NCI-H146 (cell line): ENCODE data around the gene PTTG1IP.
"Not testable (repeated sequence)": the region's sequence is repeated elsewhere in the genome, so short reads cannot be mapped to it uniquely, and the experiment has no call there.

Experiments
- DNase-seq: peaks from one replicate; lab custom pipeline; 2025; lab: John Stamatoyannopoulos, UW

Gene PTTG1IP

GRCh38 chr21:44880405-44881197, 7.1 kb upstream of the PTTG1IP start:
- no peak for DNase-seq

GRCh38 chr21:44879238-44879637, 5.7 kb upstream of the PTTG1IP start:
- DNase-seq = not testable (repeated sequence)

GRCh38 chr21:44878053-44878982, 4.8 kb upstream of the PTTG1IP start:
- no peak for DNase-seq

GRCh38 chr21:44876849-44877575, 3.5 kb upstream of the PTTG1IP start:
- no peak for DNase-seq

- DNase-seq = no peak
Measured at GRCh38 chr21:44875316-44875700, 1.8 kb upstream of the PTTG1IP start.

GRCh38 chr21:44874497-44875315, 1.2 kb upstream of the PTTG1IP start:
- DNase-seq = peak; percentile 10

- no peak for DNase-seq
Measured at GRCh38 chr21:44874240-44874496, 678 bp upstream of the PTTG1IP start.

GRCh38 chr21:44872649-44873355, 688 bp downstream of the PTTG1IP start:
- DNase-seq = peak; percentile 36

- DNase-seq = no peak
Measured at GRCh38 chr21:44872323-44872648, 1.2 kb downstream of the PTTG1IP start.

GRCh38 chr21:44871576-44872269, 1.8 kb downstream of the PTTG1IP start:
- DNase-seq = no peak

GRCh38 chr21:44870748-44871495, 2.6 kb downstream of the PTTG1IP start:
- no peak for DNase-seq

GRCh38 chr21:44869781-44870747, 3.4 kb downstream of the PTTG1IP start:
- DNase-seq = no peak

- no peak for DNase-seq
Measured at GRCh38 chr21:44868707-44869106, 4.8 kb downstream of the PTTG1IP start.

- no peak for DNase-seq
Measured at GRCh38 chr21:44867999-44868700, 5.3 kb downstream of the PTTG1IP start.

GRCh38 chr21:44867464-44867863, 6.0 kb downstream of the PTTG1IP start:
- no peak for DNase-seq

GRCh38 chr21:44866780-44867179, 6.7 kb downstream of the PTTG1IP start:
- DNase-seq = peak; percentile 15

GRCh38 chr21:44865561-44866280, 7.8 kb downstream of the PTTG1IP start:
- DNase-seq = no peak
